ENCODE results near the gene EXOC2.

Gene EXOC2

GRCh38 chr6:490251-491037 lies 202.5 kb downstream of the EXOC2 start:
- Histone ChIP-seq H4K20me1 (ENCODE audit: insufficient read depth, low read length) (no peaks in the 10 kb centered on the region), H3K4me3 (ENCODE audit: low read depth, low read length, poor library complexity, severe bottlenecking) (no peak overlapping the region), H3K27ac (ENCODE audit: low read depth, low read length, poor library complexity, severe bottlenecking) (peak overlapping the region; percentile 75), H3K9me3 (ENCODE audit: low read length) (no peaks in the 10 kb centered on the region), H3K79me2 (ENCODE audit: insufficient read depth, low read length) (no peaks in the 10 kb centered on the region), H3K27me3 (ENCODE audit: insufficient read depth, low read length) (no peaks in the 10 kb centered on the region), H3K36me3 (ENCODE audit: insufficient read depth, low read length) (peaks cover 7% of the 10 kb centered on the region; the same call in 1 of the 2 replicates), H3F3A (ENCODE audit: insufficient read depth, low read length) (peaks cover 7% of the 10 kb centered on the region; the same call in 1 of the 2 replicates), H3K4me1 (ENCODE audit: insufficient read depth, low read length, severe bottlenecking) (peaks cover 43% of the 10 kb centered on the region), H3K9me2 (ENCODE audit: low read depth, low read length) (no peaks in the 10 kb centered on the region), H2AFZ (ENCODE audit: low read length) (no peak overlapping the region), H3K4me2 (ENCODE audit: low read length) (peak overlapping the region; percentile 39), H3K9ac (ENCODE audit: low read length) (peak overlapping the region; percentile 16; the same call in 1 of the 2 replicates)
- TF ChIP-seq EZH2 (IDR thresholded peaks at IDR 0.05; ENCODE audit: borderline replicate concordance, low read length), result no peak
- TF ChIP-seq, protein P1, sequence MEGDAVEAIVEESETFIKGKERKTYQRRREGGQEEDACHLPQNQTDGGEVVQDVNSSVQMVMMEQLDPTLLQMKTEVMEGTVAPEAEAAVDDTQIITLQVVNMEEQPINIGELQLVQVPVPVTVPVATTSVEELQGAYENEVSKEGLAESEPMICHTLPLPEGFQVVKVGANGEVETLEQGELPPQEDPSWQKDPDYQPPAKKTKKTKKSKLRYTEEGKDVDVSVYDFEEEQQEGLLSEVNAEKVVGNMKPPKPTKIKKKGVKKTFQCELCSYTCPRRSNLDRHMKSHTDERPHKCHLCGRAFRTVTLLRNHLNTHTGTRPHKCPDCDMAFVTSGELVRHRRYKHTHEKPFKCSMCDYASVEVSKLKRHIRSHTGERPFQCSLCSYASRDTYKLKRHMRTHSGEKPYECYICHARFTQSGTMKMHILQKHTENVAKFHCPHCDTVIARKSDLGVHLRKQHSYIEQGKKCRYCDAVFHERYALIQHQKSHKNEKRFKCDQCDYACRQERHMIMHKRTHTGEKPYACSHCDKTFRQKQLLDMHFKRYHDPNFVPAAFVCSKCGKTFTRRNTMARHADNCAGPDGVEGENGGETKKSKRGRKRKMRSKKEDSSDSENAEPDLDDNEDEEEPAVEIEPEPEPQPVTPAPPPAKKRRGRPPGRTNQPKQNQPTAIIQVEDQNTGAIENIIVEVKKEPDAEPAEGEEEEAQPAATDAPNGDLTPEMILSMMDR (IDR thresholded peaks at IDR 0.05; ENCODE audit: low read length), result no peak

- Histone ChIP-seq H3K4me3 (ENCODE audit: low read depth, low read length, poor library complexity, severe bottlenecking) (no peak overlapping the region), H3K27me3 (ENCODE audit: insufficient read depth, low read length) (no peaks in the 10 kb centered on the region), H3K4me1 (ENCODE audit: insufficient read depth, low read length, severe bottlenecking) (peaks cover 43% of the 10 kb centered on the region), H3F3A (ENCODE audit: insufficient read depth, low read length) (peaks cover 7% of the 10 kb centered on the region; the same call in 1 of the 2 replicates), H3K79me2 (ENCODE audit: insufficient read depth, low read length) (no peaks in the 10 kb centered on the region), H3K9ac (ENCODE audit: low read length) (no peak overlapping the region), H3K9me2 (ENCODE audit: low read depth, low read length) (no peaks in the 10 kb centered on the region), H3K9me3 (ENCODE audit: low read length) (no peaks in the 10 kb centered on the region), H2AFZ (ENCODE audit: low read length) (no peak overlapping the region), H3K36me3 (ENCODE audit: insufficient read depth, low read length) (peaks cover 13% of the 10 kb centered on the region; the same call in 1 of the 2 replicates), H3K4me2 (ENCODE audit: low read length) (no peak overlapping the region), H4K20me1 (ENCODE audit: insufficient read depth, low read length) (no peaks in the 10 kb centered on the region), H3K27ac (ENCODE audit: low read depth, low read length, poor library complexity, severe bottlenecking) (peak overlapping the region; percentile 75)
- TF ChIP-seq, protein P1 (IDR thresholded peaks at IDR 0.05; ENCODE audit: low read length), result no peak
- TF ChIP-seq EZH2 (IDR thresholded peaks at IDR 0.05; ENCODE audit: borderline replicate concordance, low read length), result no peak
Measured at GRCh38 chr6:489762-490161, 203.2 kb downstream of the EXOC2 start.

GRCh38 chr6:489001-489400 lies 203.9 kb downstream of the EXOC2 start:
- Histone ChIP-seq H3K4me3 (ENCODE audit: low read depth, low read length, poor library complexity, severe bottlenecking) (no peak overlapping the region), H3K9me2 (ENCODE audit: low read depth, low read length) (no peaks in the 10 kb centered on the region), H3K27me3 (ENCODE audit: insufficient read depth, low read length) (no peaks in the 10 kb centered on the region), H3K9ac (ENCODE audit: low read length) (no peak overlapping the region), H4K20me1 (ENCODE audit: insufficient read depth, low read length) (no peaks in the 10 kb centered on the region), H3K4me1 (ENCODE audit: insufficient read depth, low read length, severe bottlenecking) (peaks cover 43% of the 10 kb centered on the region), H3K79me2 (ENCODE audit: insufficient read depth, low read length) (no peaks in the 10 kb centered on the region), H2AFZ (ENCODE audit: low read length) (no peak overlapping the region), H3F3A (ENCODE audit: insufficient read depth, low read length) (peaks cover 7% of the 10 kb centered on the region; the same call in 1 of the 2 replicates), H3K27ac (ENCODE audit: low read depth, low read length, poor library complexity, severe bottlenecking) (peak overlapping the region; percentile 75), H3K4me2 (ENCODE audit: low read length) (peak overlapping the region; percentile 1; the same call in 1 of the 2 replicates), H3K36me3 (ENCODE audit: insufficient read depth, low read length) (peaks cover 14% of the 10 kb centered on the region; the same call in 1 of the 2 replicates), H3K9me3 (ENCODE audit: low read length) (no peaks in the 10 kb centered on the region)
- TF ChIP-seq, protein P1 (IDR thresholded peaks at IDR 0.05; ENCODE audit: low read length), result no peak
- no peak for TF ChIP-seq EZH2 (IDR thresholded peaks at IDR 0.05; ENCODE audit: borderline replicate concordance, low read length)

Measured in OCI-LY1 (cell line).